Suppressor macrophage treated with lipopolysaccharide for 4 hours (primary cell): ENCODE data around the gene ABCE1.

Source experiments
- DNase-seq: peaks from one replicate; pipeline ENCODE4 v3.0.0-alpha.2; 2020

ABCE1 gene

DNA sequence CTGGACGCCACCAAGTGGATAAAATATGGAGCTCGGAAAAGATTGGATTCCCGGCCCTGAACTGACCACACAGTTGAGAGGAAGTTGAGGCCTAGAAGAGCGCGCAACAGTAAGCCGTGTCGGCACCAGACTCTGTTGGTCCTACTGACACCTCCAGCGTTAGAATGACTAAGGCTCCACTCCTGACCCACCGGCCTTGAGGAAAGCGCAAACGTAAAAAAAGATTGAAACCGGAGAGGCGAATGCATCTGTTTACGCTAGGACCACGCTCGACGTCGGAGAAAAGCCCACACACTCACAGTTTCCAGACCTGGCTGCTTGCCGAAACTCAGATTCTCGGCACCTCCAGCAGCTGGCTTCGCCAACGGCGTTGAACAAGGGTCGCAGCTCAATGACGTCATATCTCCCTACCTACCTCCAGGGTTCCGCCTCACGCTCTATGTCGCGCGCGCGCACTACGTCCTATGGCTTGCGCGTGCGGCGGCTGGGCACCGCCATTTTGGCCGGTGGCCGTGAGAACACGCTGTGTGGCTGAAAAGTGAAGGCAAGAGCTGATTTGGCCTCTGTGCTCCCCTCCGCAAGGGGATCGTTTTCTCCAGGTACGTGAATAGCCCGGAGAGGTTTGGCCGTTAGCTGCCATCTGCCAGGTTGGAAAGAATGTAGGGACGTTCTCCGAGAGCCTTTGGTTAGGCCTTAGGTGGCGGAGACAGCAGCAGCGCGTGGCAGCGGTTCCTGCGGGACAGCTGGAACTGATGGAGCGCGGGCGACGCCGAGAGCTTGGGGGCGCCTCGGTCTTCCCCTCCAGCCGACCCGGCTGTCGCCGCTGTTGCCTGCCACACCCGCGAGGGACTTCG is at the start of gene ABCE1, which contains the start of gene ANAPC10:
Gene ABCE1 (plus strand): TSS at position 491 of the 854 bp plus-strand sequence. CDS start 6,102 bp downstream, outside the sequence.
Gene ANAPC10 (minus strand): TSS at position 376 of the 854 bp plus-strand sequence. CDS start 2,097 bp downstream, outside the sequence.
- peak; percentile 98 for DNase-seq

DNA sequence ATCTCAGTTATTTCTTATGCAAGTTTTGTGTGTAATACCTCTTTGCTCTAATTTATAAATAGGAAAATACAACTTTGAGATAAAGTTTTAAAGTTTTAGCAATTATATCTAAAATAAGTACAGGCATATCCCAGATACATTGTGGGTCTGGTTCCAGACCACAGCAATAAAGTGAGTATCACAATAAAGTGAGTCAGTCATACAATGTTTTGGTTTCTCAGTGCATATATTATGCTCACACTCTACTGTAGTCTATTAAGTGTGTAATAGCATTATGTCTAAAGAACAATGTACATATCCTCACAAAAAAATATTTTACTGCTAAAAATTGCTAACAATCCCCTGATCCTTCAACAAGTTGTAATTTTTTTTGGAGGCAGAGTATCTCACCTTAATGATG is 49.3 kb upstream of the ABCE1 start:
- DNase-seq, result no peak

- no peak for DNase-seq
Observed at GRCh38 chr4:145049241-145049640, 48.9 kb upstream of the ABCE1 start.

DNA sequence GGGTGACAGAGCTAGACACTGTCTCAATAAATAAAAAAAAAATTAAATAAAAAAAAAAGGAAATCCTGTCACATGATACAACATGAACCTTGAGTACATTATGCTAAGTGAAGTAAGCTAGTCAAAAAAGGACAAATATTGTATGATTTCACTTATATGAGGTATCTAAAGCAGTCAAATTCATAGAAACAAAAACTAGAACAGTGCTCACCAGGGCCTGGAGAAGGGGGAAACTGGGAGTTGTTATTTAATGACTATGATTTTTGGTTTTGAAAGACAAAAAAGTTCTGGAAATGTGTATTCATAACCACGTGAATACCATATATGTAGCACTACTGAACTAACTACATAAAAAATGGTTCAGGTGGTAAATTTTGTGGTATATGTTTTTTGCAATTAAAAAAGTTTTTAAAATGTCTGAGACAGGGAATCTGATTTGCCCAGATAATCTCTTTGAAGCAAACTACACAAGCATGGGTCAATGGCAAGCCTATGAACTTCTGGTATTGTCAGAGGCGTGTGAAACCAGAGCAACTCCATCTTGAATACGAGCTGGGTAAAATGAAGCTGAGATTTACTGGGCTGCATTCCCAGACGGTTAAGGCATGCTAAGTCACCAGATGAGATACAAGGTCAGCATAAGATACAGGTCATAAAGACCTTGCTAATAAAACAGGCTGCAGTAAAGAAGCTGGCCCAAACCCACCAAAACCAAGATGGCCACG is 42.4 kb upstream of the ABCE1 start:
- DNase-seq, result peak; percentile 4

DNA sequence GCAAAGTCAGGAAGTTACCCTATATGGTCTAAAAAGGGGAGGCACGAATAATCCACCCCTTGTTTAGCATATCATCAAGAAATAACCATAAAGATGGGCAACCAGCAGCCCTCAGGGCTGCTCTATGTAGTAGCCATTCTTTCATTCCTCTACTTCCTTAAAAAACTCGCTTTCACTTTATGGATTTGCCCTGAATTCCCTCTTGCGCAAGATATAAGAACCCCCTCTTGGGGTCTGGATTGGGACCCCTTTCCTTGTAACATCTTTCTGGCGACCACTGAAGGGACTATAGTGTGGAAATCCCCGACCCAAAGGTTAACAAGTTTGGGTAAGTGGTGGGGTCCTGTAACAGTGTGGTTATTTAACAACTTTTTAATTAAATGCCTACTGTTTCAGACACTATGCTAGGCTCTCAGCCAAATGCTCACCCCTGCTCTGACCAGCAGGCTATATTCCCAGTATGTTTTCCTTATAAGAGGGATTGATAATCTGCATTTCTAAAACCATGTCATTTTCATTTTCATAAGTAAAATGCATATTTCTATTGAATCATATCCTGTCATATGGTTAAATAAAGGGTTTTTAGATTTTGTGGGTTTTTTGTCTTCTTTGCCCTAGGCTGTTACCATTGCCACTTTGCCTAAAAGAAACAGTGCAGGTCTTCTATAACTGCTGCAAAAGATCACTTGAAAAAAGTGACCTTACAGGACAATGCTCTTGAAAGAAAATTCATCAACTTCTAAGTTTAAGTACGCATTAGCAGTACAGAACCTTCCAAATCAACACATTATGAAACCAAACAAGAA is 41.6 kb upstream of the ABCE1 start:
- DNase-seq, result no peak

DNA sequence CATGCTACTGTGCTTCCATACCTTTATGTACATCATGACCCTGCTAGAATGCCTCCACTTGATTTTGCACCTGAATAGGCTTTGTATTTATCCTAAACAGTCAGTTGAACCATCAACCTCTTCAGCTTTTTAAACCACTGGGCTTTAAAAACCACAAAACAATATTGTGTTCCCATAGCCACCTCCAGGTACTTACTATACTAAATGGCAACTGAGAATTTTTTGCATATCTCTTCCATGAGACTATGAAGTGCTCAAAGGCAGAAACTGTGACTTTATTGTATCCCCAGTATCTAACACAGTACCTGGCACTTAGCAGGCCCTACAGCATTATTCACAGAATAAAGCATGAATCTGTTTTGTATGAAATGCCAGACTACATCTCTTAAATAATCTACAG is 39.9 kb upstream of the ABCE1 start:
- DNase-seq, result no peak

GRCh38 chr4:145061318-145061920 is 36.7 kb upstream of the ABCE1 start:
- peak; percentile 60 for DNase-seq

DNA sequence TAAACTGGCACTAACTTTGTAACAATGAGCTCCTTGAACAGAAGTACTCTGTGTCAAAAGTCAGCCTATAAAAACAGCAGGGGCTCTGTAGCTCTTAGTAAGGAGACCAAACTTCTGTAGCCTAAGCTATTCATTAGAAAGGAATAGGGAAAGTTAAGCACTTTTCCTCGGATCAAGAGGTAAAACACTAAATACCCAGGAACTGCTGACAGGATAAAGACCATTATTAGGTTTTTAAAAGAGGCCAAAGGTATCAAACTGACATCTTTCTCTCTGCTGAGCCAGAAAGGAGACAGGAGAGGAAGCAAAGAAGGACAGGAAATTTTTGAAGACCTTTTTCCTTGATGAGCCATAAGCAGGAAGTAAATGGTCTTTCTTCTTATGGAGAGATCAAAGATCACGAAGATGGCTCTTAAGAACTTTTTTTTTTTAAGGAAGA is 32.0 kb upstream of the ABCE1 start:
- no peak for DNase-seq

DNA sequence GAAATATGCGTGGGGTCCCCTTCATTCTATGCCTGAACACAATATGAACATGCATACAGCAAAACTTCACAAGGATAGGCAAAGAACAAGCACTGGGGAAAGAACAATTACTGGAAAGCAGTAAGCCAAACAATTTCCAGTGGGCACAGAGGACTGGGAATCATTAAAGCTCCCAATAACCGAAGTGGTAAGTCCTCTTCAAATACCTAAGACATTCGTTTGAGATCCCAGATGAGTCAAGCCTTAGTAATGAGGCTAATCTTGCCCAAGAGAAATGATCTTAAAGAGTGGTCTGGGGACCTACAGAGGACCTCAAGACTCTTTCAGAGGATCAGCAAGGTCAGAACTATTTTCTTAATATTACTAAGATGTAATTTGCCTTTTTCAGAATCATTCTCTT is 28.8 kb upstream of the ABCE1 start:
- no peak for DNase-seq

- no peak for DNase-seq
Observed at GRCh38 chr4:145071560-145071959, 26.6 kb upstream of the ABCE1 start.

DNA sequence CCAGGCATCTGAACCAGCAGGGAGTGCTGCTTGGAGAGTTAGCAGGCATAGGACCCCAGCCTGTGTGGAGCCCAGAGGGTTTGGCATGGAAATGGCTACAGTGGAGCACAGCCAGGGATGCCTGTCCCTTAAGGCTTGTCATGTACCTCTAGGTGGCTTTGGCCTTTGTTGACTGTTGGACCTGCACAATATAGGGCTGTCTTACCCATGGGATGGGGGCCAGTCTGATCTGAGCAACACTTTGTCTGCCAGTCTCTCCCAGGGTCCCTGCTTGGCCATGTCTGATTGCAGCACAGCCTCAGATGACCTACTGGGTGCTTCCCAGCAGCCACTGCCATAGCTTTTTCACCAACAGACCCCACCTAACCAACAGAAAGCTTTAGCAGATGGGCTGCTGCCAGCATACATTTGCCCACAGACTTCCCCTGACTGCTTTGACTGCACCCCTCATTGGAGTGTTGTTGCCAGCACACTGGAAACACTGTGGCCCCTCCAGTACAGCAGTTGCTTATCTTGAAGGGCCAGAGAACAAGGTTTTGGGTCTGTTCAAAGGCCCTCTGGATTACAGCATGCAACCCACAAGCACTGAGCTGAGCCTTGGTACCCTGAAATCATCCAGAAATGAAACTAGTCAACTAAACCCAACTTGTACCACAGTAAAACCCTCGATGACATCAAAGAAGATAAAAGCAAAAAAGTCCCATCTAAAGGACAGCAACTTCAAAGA is 22.2 kb upstream of the ABCE1 start:
- no peak for DNase-seq

GRCh38 chr4:145076469-145076855 is 21.6 kb upstream of the ABCE1 start:
- no peak for DNase-seq

DNA sequence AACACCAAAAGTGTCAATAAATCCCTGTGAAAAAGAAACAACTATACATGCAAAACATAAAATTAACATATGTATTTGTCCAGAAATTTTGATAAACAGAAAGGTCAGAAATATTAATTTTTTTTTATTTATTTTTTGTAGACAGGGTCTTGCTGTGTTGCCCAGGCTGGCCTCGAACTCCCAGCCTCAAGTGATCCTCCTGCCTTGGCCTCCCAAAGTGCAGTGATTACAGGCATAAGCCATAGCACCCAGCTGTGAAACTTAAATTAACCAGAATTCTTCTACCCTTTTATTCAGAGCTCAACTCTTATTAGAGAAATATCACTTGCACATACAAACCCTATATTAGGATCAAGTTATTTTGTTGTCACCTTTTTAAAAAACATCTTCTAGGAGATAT is 16.4 kb upstream of the ABCE1 start:
- DNase-seq, result no peak

DNA sequence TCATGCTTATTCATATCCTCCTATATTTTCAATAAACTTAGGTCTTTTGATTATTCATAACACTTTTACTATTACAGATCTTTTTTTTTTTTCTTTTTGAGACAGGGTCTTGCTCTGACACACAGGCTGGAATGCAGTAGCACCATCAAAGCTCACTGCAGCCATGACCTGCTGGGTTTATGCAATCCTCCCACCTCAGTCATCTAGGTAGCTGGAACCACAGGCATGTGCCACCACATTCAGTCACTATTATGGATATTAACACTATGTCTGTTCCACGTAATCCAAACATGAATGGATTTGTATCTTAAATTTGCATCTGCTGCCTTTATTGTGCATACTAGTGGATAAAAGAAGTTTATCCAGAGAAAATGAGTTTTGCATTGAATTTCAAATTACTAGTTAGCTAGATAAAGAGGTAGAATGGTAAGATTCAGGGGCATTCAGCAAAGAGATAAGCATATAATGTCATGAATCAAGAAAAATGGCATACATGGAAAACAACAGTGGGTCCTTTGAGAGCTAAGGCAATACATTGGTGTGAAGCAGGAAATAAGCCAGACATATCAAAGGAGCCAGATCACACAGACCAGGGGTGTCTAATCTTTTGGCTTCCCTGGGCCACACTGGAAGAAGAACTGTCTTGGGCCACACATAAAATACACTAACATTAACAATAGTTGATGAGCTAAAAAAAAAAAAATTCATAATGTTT is 14.1 kb upstream of the ABCE1 start:
- no peak for DNase-seq

DNA sequence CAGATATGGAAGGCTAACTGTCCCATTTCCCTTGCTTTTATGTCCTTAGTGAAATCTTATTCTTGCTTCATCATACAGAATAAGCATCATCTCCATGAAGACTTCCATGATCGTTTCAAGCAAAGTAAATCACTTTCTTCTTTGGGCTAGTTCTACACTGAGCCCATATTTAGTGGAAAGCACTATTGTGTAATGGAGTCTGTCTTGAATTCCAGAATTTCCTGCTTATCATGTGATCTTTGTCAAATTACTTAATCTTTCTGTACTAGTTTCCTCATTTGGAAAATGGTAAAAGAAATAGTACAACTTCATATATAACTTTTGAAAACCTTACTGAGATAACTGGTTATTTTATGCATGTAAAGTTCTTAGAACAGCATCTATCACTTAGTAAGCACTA is 7.7 kb upstream of the ABCE1 start:
- peak; percentile 63 for DNase-seq

DNA sequence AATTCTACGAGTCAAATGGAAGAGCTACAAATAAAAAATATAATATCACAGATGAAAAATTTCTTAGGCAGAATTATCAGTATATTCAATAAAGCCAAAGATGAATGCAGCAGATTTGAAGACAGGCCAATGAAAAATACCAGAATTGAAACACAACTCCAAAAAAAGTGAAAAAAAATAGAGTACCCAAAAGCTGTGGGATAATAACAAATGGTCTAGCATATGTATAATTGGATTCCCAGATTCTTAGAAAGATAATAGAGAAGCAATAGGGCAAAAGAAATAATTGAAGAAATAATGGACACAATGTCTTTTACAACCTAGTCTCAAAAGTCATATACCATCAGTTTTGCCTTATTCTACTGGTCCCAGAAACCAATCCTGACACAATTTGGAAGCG is 4.5 kb upstream of the ABCE1 start:
- no peak for DNase-seq

DNA sequence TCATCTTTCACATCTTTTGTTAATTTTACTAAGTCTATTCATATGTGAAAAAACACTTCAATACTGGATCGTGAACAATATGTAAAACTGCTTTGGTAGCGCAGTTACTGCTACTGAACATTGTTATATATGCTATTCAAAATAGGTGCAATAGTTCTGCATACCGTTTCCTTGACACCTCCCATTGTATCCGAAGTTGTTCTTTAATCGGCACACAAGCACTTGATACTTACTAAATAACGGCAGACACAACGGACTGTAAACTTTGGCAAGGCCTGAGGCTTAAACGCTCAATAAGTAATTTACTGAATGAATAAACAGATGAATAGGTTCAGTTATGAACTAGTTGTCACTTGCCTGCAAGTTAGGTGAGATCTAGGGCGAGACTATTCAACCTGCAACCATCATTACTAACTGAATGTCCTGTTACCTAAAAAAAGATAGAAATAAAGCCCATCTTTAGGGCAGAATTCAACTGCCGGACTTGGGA is 735 bp upstream of the ABCE1 start:
- no peak for DNase-seq

DNA sequence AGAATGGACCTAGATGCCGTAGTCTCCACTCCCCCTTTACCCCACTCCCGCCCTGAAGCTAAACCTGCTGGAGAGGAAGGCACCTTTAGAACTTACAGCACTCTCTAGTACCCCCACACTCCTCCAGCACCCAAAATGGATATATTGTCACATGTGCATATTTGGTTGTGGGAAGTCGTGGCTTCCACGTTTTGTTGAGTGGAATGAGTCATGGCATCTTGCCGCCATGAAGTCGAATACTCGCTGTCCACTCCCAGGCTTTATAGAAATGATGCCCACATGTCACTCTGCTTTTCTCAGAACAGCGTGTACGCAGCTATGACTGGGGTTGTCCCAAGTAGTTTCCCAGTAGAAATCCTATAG is 545 bp downstream of the ABCE1 start:
- DNase-seq, result peak; percentile 79

GRCh38 chr4:145099653-145100052 is 1.5 kb downstream of the ABCE1 start:
- DNase-seq, result peak; percentile 48

DNA sequence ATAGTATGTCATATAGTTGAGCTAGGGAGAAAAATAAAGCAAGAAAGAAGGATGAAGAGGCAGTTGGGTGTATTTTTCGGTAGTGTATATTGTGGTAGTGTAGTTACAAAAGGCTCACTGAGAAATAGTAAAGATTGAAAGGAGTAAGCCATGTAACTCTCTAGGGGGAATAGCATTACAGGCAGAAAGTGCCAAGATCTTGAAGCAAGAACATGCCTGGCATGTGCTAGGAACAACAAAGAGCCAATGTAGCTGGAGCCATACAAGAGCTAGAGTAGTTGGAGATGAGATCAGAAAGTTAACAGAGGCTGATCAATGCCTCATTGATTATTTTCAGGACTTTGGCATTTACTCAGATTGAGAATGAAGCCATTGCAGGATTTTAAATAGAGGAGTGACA is 3.0 kb downstream of the ABCE1 start:
- DNase-seq, result no peak

- no peak for DNase-seq
Observed at GRCh38 chr4:145102619-145103018, 4.5 kb downstream of the ABCE1 start.
